SU-DHL-6 (cell line): ENCODE data around the gene ESYT2.

ENCODE experiments used
- H2AFZ ChIP-seq: fragments of 200-600 bp; sonication (generic); 2 replicates; pipeline ENCODE4 v1.6.1; 2014; ENCODE audit warnings: low read depth, mild to moderate bottlenecking, moderate library complexity, mixed read lengths, antibody characterized with exemption, low read length; ENCODE audit not compliant: severe bottlenecking
- H3F3A ChIP-seq: fragments of 200-600 bp; shearing (Covaris generic); 2 replicates; pipeline ENCODE4 v1.6.0; 2016; ENCODE audit warnings: antibody characterized with exemption, mild to moderate bottlenecking; ENCODE audit not compliant: insufficient read depth
- H3K27ac ChIP-seq: fragments of 200-600 bp; sonication (generic); 2 replicates; pipeline ENCODE4 v1.5.1; 2016; ENCODE audit warnings: low read depth, mild to moderate bottlenecking, low read length, moderate library complexity, mixed read lengths
- H3K27me3 ChIP-seq: fragments of 200-600 bp; sonication (generic), shearing (Covaris generic); 2 replicates; pipeline ENCODE4 v1.6.0; 2014; ENCODE audit warnings: mild to moderate bottlenecking, low read length
- H3K36me3 ChIP-seq: fragments of 200-600 bp; sonication (generic); 2 replicates; pipeline ENCODE4 v1.6.1; 2014; ENCODE audit warnings: mild to moderate bottlenecking, low read length, mixed read lengths
- H3K4me2 ChIP-seq: fragments of 300-600, 200-600 bp; shearing (Covaris generic), sonication (generic); 2 replicates; pipeline ENCODE4 v1.6.0; 2014; ENCODE audit warnings: low read length, low read depth, mild to moderate bottlenecking; ENCODE audit not compliant: poor library complexity, severe bottlenecking
- H3K4me3 ChIP-seq: fragments of 200-600 bp; sonication (generic); 2 replicates; pipeline ENCODE4 v1.5.1; 2014; ENCODE audit warnings: antibody characterized with exemption, low read length, mild to moderate bottlenecking, mixed read lengths; ENCODE audit not compliant: insufficient read depth, poor library complexity, severe bottlenecking
- H3K79me2 ChIP-seq: fragments of 200-600 bp; sonication (generic); 2 replicates; pipeline ENCODE4 v1.6.1; 2014; ENCODE audit warnings: mild to moderate bottlenecking, low read length, moderate library complexity; ENCODE audit not compliant: insufficient read depth
- H3K9ac ChIP-seq: fragments of 200-600 bp; sonication (generic); 2 replicates; pipeline ENCODE4 v1.7.0; 2014; ENCODE audit warnings: mild to moderate bottlenecking, low read length
- H3K9me2 ChIP-seq: fragments of 200-600 bp; sonication (generic); replicated peaks from 2 replicates; pipeline ENCODE4 v1.6.1; 2014; ENCODE audit warnings: low read length; ENCODE audit not compliant: insufficient read depth
- H3K9me3 ChIP-seq: fragments of 200-600 bp; sonication (generic); 2 replicates; pipeline ENCODE4 v1.6.1; 2014; ENCODE audit warnings: low read length, mixed read lengths; ENCODE audit not compliant: insufficient read depth
- H4K20me1 ChIP-seq: fragments of 200-600 bp; sonication (generic); 2 replicates; pipeline ENCODE4 v1.6.1; 2014; ENCODE audit warnings: low read depth, mild to moderate bottlenecking, antibody characterized with exemption, low read length, moderate library complexity, mixed read lengths
- EZH2phosphoT487 ChIP-seq: fragments of 200-600 bp; sonication (generic), shearing (Covaris generic); conservative IDR thresholded peaks from 2 replicates; pipeline ENCODE4 v1.6.1; 2018; ENCODE audit warnings: mild to moderate bottlenecking, antibody characterized with exemption, low read length, moderate library complexity, mixed read lengths
- TF ChIP-seq, protein P1 (sequence below): fragments of 200-600 bp; sonication (generic); IDR thresholded peaks from one replicate; pipeline ENCODE4 v1.5.1; 2017; ENCODE audit warnings: antibody characterized with exemption, mild to moderate bottlenecking, low read length, moderate library complexity; ENCODE audit not compliant: insufficient read depth, poor library complexity, severe bottlenecking

The ESYT2 gene

DNA sequence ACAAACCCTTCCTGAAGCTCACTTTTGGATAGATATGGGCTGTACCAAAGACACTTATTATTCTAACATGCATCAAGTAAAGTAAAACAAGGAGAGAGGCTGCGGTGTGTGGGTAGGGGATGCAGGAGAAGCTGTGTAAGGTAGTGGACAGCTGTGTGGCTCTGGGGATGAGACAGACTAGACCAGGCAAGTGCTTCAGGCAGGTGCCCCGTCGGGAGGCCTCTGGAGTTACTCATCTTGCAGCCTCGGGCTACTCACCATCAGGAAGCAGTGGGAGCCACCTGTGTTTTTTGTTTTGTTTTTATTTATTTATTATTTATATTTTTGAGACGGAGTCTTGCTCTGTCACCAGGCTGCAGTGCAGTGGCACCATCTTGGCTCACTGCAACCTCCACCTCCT is 75.4 kb downstream of the ESYT2 start:
- no peak overlapping the region for H3K27ac ChIP-seq
- H3F3A ChIP-seq: no peaks in the 10 kb centered on the region
- no peak for TF ChIP-seq EZH2phosphoT487
- TF ChIP-seq, protein P1, sequence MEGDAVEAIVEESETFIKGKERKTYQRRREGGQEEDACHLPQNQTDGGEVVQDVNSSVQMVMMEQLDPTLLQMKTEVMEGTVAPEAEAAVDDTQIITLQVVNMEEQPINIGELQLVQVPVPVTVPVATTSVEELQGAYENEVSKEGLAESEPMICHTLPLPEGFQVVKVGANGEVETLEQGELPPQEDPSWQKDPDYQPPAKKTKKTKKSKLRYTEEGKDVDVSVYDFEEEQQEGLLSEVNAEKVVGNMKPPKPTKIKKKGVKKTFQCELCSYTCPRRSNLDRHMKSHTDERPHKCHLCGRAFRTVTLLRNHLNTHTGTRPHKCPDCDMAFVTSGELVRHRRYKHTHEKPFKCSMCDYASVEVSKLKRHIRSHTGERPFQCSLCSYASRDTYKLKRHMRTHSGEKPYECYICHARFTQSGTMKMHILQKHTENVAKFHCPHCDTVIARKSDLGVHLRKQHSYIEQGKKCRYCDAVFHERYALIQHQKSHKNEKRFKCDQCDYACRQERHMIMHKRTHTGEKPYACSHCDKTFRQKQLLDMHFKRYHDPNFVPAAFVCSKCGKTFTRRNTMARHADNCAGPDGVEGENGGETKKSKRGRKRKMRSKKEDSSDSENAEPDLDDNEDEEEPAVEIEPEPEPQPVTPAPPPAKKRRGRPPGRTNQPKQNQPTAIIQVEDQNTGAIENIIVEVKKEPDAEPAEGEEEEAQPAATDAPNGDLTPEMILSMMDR: no peak
- no peak overlapping the region for H3K4me3 ChIP-seq
- no peak overlapping the region for H2AFZ ChIP-seq
- no peaks in the 10 kb centered on the region for H3K27me3 ChIP-seq
- no peaks in the 10 kb centered on the region for H3K9me2 ChIP-seq
- H3K9me3 ChIP-seq: no peaks in the 10 kb centered on the region
- no peak overlapping the region for H3K4me2 ChIP-seq
- no peak overlapping the region for H3K9ac ChIP-seq
- no peaks in the 10 kb centered on the region for H3K79me2 ChIP-seq
- H4K20me1 ChIP-seq: no peaks in the 10 kb centered on the region
- H3K36me3 ChIP-seq: no peaks in the 10 kb centered on the region

DNA sequence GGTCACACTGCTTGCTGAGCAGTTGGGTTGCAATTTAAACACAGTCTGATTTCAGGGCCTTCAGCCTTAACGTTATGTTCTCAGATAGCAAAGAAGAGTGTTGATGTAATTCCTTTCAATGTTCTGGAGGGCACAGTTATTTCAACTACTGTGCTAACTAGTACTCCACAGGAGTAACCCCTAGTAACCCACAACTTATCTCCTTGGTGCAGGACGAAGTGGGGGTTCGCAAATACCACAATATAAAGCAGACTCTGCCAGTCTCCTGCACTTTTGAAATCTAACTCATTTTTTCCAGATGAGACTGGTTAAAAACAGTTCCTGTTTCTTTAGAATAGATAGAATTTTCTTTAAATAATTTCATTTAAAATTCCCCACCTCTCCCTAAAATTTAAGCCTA is 77.6 kb downstream of the ESYT2 start:
- Histone ChIP-seq H3K4me3 (no peak overlapping the region), H3K9me3 (no peaks in the 10 kb centered on the region), H3F3A (no peaks in the 10 kb centered on the region), H3K4me2 (no peak overlapping the region), H3K9me2 (no peaks in the 10 kb centered on the region), H3K36me3 (no peaks in the 10 kb centered on the region), H3K27ac (no peak overlapping the region), H3K27me3 (no peaks in the 10 kb centered on the region), H3K9ac (no peak overlapping the region), H2AFZ (no peak overlapping the region), H4K20me1 (no peaks in the 10 kb centered on the region), H3K79me2 (no peaks in the 10 kb centered on the region)
- TF ChIP-seq, protein P1: no peak

DNA sequence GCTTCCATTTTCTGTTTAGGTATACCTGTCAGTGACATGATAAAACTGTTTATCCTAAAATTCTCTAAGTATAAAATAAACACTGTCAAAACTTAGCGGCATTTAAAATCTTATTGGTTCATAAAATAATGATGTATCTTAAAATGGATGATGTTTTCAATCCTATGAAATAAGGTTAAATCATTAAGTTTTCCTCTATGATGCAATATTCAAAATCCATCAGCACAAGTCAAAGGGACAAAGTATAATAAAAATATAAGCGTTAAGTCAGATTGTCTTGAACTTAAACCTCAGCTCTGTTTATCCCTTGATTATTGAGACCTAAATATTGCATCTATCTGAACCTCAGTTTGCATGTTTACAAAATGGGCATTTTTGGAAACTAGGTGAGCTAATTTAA is 78.1 kb downstream of the ESYT2 start:
- H3K9me2 ChIP-seq: no peaks in the 10 kb centered on the region
- H3K27me3 ChIP-seq: no peaks in the 10 kb centered on the region
- no peaks in the 10 kb centered on the region for H3K9me3 ChIP-seq
- no peak overlapping the region for H3K9ac ChIP-seq
- no peaks in the 10 kb centered on the region for H3K36me3 ChIP-seq
- TF ChIP-seq, protein P1: no peak
- no peak for TF ChIP-seq EZH2phosphoT487
- H3F3A ChIP-seq: no peaks in the 10 kb centered on the region
- H2AFZ ChIP-seq: no peak overlapping the region
- no peak overlapping the region for H3K4me2 ChIP-seq
- no peak overlapping the region for H3K4me3 ChIP-seq
- H3K79me2 ChIP-seq: no peaks in the 10 kb centered on the region
- no peaks in the 10 kb centered on the region for H4K20me1 ChIP-seq
- no peak overlapping the region for H3K27ac ChIP-seq

DNA sequence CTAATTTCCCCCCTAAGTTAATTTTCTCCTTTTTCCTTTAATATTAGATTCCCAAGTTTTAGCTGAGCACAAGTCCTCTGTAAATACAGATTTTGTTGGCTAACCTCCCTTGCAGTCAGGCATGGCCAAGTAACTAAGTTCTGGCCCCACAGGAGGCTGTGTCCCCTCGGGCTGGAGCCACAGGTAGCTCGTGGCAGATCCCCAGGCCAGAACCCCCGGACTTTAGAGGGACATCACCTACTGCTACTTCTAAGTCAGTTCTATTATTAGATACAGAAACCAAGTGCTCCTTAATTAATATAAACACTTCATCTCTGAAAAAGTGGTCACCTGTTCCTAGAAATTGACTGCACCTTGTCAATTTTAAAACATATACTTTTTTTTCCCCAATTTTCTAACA is 78.6 kb downstream of the ESYT2 start:
- Histone ChIP-seq H4K20me1 (no peaks in the 10 kb centered on the region), H3K36me3 (no peaks in the 10 kb centered on the region), H3K27me3 (no peaks in the 10 kb centered on the region), H3F3A (no peaks in the 10 kb centered on the region), H3K4me2 (no peak overlapping the region), H3K4me3 (no peak overlapping the region), H3K79me2 (no peaks in the 10 kb centered on the region), H3K9ac (no peak overlapping the region), H3K9me3 (no peaks in the 10 kb centered on the region), H3K9me2 (no peaks in the 10 kb centered on the region), H2AFZ (no peak overlapping the region), H3K27ac (no peak overlapping the region)
- TF ChIP-seq, protein P1: no peak
- TF ChIP-seq EZH2phosphoT487: no peak
